NT2/D1 (cell line): ENCODE data around the gene SGPL1.

Source experiments
- DNase-seq: peaks from one replicate; pipeline ENCODE4 v3.0.0-alpha.2; 2011; ENCODE audit warnings: low read depth, low spot score
- H3K27me3 ChIP-seq: 2 replicates; pipeline ENCODE4 v1.6.0; 2011; ENCODE audit warnings: mild to moderate bottlenecking; ENCODE audit not compliant: insufficient read length, insufficient read depth
- H3K36me3 ChIP-seq: 2 replicates; pipeline ENCODE4 v1.6.1; 2011; ENCODE audit warnings: mild to moderate bottlenecking, low read length, mixed read lengths; ENCODE audit not compliant: insufficient read depth, insufficient read length
- H3K4me1 ChIP-seq: 2 replicates; pipeline ENCODE4 v1.5.1; 2011; ENCODE audit not compliant: insufficient read depth, insufficient read length
- H3K4me3 ChIP-seq: 2 replicates; pipeline ENCODE4 v1.5.1; 2011; ENCODE audit warnings: low read depth; ENCODE audit not compliant: insufficient read length
- H3K9ac ChIP-seq: 2 replicates; pipeline ENCODE4 v1.6.0; 2011; ENCODE audit warnings: low read depth; ENCODE audit not compliant: insufficient read length
- H3K9me3 ChIP-seq: 2 replicates; pipeline ENCODE4 v1.5.1; 2011; ENCODE audit warnings: mild to moderate bottlenecking, low read length; ENCODE audit not compliant: insufficient read depth
- SUZ12 ChIP-seq: IDR thresholded peaks from 2 replicates; pipeline ENCODE4 v1.6.1; 2011; ENCODE audit not compliant: insufficient read length, insufficient read depth; ENCODE audit errors: extremely low read depth
- YY1 ChIP-seq: IDR thresholded peaks from 2 replicates; pipeline ENCODE4 v1.6.1; 2011; ENCODE audit not compliant: insufficient read length, insufficient read depth
- ZNF274 ChIP-seq: IDR thresholded peaks from 2 replicates; pipeline ENCODE4 v1.6.1; 2011; ENCODE audit warnings: mild to moderate bottlenecking, low read depth, low read length

SGPL1 gene

DNA sequence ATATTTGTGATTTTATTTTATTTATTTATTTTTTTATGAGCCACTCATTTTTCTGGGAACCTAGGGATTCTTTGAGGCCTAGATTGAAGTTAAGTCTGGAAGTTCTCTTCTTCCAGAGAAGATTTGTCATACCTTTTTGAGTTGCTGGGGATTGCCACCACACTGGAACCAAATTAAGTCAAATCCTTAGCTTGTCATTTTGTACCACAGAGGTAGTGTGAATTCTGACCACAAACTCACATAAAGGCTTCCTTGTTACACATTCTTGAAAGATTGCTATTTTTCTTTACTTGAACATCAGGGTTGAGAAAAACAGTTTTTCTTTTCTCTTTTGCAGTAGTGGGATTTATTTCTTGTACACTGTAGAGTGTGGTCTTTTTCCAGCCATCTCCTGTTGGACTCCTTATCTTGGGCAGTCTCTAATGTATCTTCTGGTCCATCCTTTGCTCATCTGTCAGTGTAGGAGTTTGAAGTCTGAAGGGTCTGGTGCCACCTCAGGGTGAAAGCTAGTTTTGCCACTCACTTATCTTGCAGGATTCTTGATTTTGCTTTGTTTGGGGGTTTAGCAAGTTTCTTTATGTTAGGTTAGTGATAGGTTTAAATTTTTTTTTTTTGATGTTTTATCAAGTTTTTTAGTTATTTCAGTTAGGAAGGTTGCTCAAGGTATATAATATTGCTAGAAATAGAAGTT is 47.9 kb downstream of the SGPL1 start:
- Histone ChIP-seq H3K4me3 (no peak overlapping the region), H3K9ac (no peak overlapping the region), H3K27me3 (no peaks in the 10 kb centered on the region), H3K36me3 (peaks cover 40% of the 10 kb centered on the region), H3K9me3 (0 out of 2 replicates have a peak, but pooled peaks cover 9% of the 10 kb centered on the region), H3K4me1 (no peaks in the 10 kb centered on the region)
- no peak for DNase-seq
- TF ChIP-seq SUZ12 (no peak), YY1 (no peak), ZNF274 (no peak)

DNA sequence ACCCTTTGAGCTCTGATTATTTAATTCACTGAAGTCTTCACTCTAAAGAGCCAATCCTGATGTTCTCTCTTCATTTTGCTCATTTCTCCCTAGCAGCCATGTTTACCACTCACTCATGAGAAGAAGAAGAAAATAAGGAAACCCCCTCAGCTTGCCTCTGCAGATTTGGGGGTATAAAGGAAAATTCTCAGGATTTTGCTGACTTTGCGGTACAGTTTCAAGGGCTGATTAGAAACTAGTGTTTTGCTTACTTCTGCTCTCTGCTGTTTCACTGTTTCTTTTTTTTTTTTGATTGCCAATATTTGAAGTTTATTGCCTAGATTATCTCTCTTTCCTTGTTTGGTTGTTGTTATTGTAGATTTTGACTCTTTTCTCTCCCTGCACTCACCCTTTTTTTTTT is 49.2 kb downstream of the SGPL1 start:
- Histone ChIP-seq H3K4me1 (no peaks in the 10 kb centered on the region), H3K4me3 (no peak overlapping the region), H3K9me3 (0 out of 2 replicates have a peak, but pooled peaks cover 9% of the 10 kb centered on the region), H3K27me3 (no peaks in the 10 kb centered on the region), H3K36me3 (peaks cover 38% of the 10 kb centered on the region), H3K9ac (no peak overlapping the region)
- TF ChIP-seq YY1 (no peak), SUZ12 (no peak), ZNF274 (no peak)
- no peak for DNase-seq

DNA sequence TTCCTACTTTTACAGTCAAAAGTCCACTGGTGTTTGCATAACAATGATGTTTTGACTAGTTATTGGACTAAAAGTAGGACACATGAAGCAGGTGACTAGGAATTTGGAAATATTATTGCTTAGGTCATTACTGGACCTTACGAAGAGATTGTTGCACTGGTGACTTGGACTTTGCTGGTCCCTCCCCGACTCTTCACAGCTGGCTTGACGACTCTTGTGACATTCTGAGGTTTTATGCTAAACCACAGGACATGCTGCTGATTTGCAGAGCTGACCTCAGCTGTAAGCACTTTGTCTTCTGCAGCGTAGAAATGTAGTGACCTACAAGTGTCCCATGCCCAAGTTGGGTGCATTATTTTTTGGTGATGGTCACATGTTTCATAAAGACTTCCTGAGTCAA is 50.7 kb downstream of the SGPL1 start:
- no peak overlapping the region for H3K9ac ChIP-seq
- no peaks in the 10 kb centered on the region for H3K27me3 ChIP-seq
- peaks cover 43% of the 10 kb centered on the region for H3K36me3 ChIP-seq
- H3K9me3 ChIP-seq, result 0 out of 2 replicates have a peak, but pooled peaks cover 3% of the 10 kb centered on the region
- no peaks in the 10 kb centered on the region for H3K4me1 ChIP-seq
- no peak for DNase-seq
- H3K4me3 ChIP-seq, result no peak overlapping the region
- TF ChIP-seq YY1, result no peak
- no peak for TF ChIP-seq ZNF274
- TF ChIP-seq SUZ12, result no peak

DNA sequence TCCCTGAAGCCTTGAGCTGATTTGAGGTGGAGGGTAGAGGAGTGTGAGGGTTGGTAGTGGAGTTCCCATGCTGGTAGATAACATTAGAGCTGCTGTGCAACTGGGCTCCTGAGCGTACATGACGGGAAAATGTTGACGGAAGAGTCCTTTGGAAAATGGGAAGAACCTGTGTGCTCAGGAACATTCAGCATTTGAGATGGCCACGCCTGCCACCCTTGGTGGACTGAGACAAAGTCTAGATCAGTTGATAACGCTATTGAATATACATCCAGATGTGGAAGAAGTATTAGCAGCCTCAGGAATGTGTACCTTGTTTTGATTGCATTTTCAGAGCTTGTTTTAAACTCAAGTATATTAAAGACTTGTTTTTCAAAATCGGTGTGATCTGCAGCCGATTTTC is 56.5 kb downstream of the SGPL1 start:
- TF ChIP-seq YY1 (no peak), SUZ12 (no peak), ZNF274 (no peak)
- no peaks in the 10 kb centered on the region for H3K9me3 ChIP-seq
- H3K36me3 ChIP-seq, result peaks cover 75% of the 10 kb centered on the region
- no peaks in the 10 kb centered on the region for H3K27me3 ChIP-seq
- no peak overlapping the region for H3K4me3 ChIP-seq
- H3K9ac ChIP-seq, result no peak overlapping the region
- H3K4me1 ChIP-seq, result peaks cover 3% of the 10 kb centered on the region
- DNase-seq, result no peak

DNA sequence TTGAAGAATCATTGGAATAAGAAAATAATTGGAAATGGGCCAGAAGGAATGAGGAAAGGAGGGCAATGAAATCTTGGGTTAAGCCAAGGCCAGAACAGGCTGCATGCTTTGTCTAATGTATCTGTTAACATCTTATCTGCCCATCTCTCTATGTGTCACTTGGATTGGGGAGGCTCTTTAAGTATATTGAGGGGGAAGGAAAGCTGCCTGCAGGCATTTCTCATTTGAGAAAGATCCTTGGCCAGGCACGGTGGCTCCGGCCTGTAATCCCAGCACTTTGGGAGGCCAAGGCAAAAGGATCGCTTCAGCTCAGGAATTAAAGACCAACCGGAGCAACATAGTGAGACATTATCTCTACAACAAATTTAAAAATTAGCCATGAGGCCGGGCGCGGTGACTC is 58.3 kb downstream of the SGPL1 start:
- Histone ChIP-seq H3K36me3 (peaks cover 80% of the 10 kb centered on the region), H3K9ac (no peak overlapping the region), H3K4me3 (no peak overlapping the region), H3K4me1 (peaks cover 6% of the 10 kb centered on the region), H3K9me3 (no peaks in the 10 kb centered on the region), H3K27me3 (no peaks in the 10 kb centered on the region)
- TF ChIP-seq YY1, result no peak
- no peak for TF ChIP-seq ZNF274
- TF ChIP-seq SUZ12, result no peak
- no peak for DNase-seq

DNA sequence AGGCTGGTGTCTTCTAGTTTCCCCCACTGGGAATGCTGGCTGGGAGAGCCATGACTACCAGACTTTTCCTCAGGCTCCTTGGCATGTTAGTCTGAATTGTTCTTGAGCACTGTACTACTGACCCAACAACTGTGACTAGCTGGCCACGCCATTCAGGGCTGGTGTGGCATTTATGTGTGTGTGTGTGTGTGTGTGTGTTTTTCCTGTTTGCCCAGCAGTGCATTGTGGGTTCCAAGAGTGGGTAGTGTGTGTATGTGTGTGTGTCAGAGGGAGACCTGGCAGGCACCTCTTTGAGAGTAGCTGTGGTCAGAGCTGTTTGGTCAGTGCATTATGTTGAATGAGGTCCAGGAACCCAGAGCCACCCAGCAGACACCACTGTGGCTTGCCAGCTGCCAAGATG is 63.5 kb downstream of the SGPL1 start:
- Histone ChIP-seq H3K4me3 (no peak overlapping the region), H3K36me3 (peaks cover 76% of the 10 kb centered on the region), H3K27me3 (no peaks in the 10 kb centered on the region), H3K9me3 (no peaks in the 10 kb centered on the region), H3K4me1 (peaks cover 9% of the 10 kb centered on the region), H3K9ac (no peak overlapping the region)
- TF ChIP-seq ZNF274 (no peak), SUZ12 (no peak), YY1 (no peak)
- DNase-seq, result no peak

DNA sequence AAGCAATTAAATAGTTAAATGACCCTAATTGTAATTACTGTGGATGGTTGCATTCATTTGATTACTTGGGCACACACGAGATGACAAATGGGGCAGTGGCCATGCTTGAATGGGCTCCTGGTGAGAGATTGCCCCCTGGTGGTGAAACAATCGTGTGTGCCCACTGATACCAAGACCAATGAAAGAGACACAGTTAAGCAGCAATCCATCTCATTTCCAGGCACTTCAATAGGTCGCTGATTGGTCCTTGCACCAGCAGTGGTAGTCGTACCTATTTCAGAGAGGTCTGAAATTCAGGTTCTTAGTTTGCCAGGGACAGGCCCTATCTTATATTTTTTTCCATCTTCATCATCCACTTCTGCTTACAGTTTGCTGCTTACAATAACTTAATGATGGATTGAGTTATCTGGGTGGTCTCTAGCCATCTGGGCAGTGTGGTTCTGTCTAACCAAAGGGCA is 64.4 kb downstream of the SGPL1 start:
- H3K4me1 ChIP-seq, result peaks cover 9% of the 10 kb centered on the region
- no peaks in the 10 kb centered on the region for H3K27me3 ChIP-seq
- peaks cover 74% of the 10 kb centered on the region for H3K36me3 ChIP-seq
- no peak overlapping the region for H3K4me3 ChIP-seq
- no peaks in the 10 kb centered on the region for H3K9me3 ChIP-seq
- no peak for TF ChIP-seq YY1
- no peak for TF ChIP-seq ZNF274
- TF ChIP-seq SUZ12, result no peak
- DNase-seq, result peak; percentile 58
- H3K9ac ChIP-seq, result no peak overlapping the region
